DMS 273 (cell line): Measurements from ENCODE around the gene MAP3K5.
A peak's percentile ranks its signal among the peaks of the same experiment; 100 is the strongest.
"Not testable (repeated sequence)": the region's sequence is repeated elsewhere in the genome, so short reads cannot be mapped to it uniquely, and the experiment has no call there.

Experiments used
- DNase-seq: peaks from one replicate; lab custom pipeline; 2025; ENCODE audit not compliant: unreplicated experiment; lab: John Stamatoyannopoulos, UW

MAP3K5 gene

DNA sequence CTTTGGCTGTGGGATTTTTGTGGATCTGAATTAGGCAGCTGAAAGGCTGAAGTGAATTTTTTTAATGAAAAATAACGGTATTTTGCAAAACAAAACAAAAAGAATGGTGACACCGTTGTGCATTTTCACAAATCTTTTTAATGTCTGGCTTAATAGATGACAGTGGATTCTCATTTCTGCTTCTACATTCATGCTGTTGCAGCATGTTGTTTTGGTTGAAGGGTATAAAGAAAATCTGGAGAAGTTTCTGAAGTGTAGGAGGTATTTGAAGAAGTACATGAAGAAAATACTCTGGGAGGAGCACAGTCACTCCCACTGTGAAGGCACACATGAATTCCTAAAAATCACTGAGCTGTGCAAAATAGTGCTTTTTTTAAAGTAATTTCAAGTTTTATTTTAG lies 3.1 kb upstream of the MAP3K5 start:
- no peak for DNase-seq

DNA sequence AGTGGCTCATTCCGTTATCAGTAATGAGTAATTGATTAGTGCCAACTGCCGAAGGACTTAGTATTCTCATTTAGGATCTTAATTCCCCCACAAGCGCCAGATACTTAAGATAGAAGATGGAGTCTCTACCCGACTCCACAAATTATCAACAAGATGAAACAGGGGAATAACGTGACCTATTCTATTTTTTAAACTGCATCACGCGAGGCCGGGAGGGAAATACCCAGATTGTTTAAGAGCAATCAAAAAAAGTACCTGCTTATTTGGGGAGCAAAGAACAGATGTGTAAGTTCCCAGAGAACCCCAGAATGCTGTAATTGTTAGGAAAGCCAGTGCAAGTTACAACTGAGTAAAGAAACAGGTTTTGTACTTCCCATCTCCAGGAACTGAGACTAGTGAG lies 1.1 kb upstream of the MAP3K5 start:
- no peak for DNase-seq

GRCh38 chr6:136792095-136792409 lies 225 bp downstream of the MAP3K5 start:
- no peak for DNase-seq

- DNase-seq = peak; percentile 79
Measured at GRCh38 chr6:136791296-136792094, 782 bp downstream of the MAP3K5 start.

DNA sequence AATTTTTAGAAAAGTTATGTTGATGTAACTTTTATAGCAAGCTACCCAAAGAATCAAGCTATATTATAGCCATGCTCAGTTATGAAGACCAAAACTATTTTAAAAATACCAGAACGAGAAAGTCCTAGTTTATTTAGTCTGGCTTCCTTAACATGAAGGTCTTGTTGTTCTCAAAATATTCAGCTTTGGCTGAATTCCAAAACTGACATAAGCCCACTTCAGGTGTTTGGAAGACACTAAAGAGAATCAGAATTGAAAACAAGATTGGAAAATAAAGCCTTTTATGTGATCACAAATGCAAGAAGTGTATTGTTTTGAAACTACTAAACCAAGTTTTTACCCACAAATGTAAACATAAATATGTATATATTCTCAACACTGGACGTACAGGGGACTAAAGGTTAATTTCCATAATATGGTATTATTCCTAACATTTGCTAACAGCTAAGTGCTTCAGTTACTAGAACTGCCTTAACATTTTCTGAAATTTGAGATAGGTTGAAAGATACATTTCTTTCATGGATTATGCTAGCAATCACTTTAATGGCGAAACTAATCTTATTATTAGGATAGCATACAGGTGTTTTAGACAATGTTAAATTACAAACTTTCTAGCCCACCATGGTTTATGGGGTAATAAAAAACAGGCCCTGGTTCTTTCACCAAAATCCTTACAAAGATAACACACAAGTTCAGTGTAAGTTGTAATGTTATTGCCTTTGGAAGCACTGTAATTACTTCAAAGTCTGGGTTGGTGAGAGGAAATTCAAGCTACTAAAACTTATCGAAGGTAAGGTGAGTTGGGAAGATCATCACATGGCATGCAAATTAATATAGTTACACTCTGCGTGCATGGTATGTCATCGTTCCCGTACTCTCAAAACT lies 1.6 kb downstream of the MAP3K5 start:
- peak; percentile 42 for DNase-seq

DNA sequence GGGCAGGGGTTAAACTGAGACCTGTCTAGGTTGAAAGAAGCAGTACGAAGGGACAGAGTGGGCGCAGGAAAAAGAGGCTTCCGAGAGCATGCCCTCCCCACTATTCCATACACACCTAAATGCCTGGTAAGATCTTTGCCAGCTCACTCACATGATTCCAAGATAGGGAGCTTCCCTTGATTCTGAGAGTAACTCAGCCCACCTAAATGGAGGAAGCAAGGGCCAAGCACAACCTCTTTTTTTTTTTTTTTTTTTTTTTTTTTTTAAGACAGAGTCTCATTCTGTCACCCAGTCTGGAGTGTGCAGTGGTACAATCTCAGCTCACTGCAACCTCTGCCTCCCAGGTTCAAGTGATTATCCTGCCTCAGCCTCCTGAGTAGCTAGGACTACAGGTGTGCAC lies 2.8 kb downstream of the MAP3K5 start:
- not testable (repeated sequence) for DNase-seq

GRCh38 chr6:136788069-136788902 lies 4.0 kb downstream of the MAP3K5 start:
- DNase-seq = no peak

- DNase-seq = no peak
Measured at GRCh38 chr6:136787726-136788068, 4.6 kb downstream of the MAP3K5 start.

DNA sequence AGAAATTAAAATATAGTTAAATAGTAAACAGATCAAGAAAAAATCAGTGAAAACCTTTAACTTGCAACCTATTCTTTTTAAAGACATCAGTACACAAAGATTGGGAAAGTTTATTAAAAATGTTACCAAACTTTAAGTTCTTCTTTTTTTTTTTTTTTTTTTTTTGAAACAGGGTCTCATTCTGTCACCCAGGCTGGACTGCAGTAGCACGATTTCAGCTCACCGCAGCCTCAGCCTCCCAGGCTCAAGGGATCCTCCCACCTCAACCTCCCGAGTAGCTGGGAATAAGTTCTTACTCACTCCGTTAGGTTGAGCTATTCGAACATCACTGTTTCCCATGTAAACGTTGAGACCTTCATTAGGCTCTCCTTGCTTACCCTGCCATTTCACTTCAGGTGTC lies 5.6 kb downstream of the MAP3K5 start:
- DNase-seq = no peak

DNA sequence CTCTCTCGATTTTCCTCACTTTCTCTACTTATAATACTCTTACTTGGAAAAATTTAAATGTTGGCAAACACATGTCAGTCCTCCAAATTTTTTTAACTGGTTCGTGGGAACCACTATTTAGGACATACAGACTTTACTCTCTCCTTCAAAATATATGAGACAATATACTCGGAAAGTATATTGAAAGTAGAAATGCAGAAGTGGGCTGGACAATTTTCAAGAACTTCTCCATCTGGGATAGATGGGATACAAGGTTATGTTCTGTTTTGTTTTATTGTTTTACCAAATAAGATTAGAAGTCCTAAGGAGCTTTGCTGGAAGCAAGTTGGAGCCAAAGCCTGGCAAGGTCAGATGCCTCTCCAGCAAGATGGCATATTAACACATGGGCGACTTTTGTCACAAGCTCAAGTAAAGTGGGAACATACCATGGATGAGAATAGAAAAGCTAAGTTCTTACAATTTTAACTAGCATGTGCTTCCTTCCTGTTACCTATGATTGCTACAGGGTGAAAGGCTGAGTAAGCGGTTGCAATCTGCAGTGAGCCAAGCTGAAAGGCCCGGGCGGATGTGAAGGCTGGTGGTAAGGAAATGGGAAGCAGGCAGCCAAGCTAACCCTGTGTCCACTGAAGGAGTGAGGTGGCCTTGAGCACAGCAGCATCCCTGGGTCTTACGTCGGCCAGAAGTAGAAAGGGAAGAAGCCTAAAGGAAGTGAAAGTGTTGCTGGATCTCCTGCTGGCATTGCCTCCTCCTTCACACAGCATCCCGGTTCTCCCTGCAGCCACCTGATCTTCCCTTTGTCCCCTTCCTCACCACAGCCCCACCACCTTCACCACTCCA lies 7.1 kb downstream of the MAP3K5 start:
- no peak for DNase-seq

DNA sequence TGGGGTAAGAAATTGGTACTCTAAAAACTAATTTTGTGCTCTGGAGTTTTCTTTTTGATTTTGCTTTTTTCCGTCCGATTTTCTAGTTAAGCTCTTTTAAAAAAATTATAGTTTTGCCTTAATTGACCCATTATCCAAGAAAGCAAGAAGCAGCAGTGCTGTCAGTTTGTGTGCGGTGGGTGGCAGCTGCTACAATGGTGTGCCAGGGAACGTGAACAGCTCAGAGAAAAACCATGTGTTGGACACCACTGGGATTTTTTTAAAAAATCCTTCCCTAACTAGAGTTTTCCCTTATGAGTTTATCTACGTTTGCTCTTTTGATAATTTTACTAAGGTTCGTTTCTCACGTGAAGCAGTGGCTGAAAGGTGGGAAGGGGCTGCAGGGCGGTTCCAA lies 8.0 kb downstream of the MAP3K5 start:
- DNase-seq = no peak

GRCh38 chr6:136783495-136784270 lies 8.6 kb downstream of the MAP3K5 start:
- DNase-seq = no peak

GRCh38 chr6:136783021-136783420 lies 9.3 kb downstream of the MAP3K5 start:
- DNase-seq = no peak

GRCh38 chr6:136782021-136782770 lies 10.1 kb downstream of the MAP3K5 start:
- no peak for DNase-seq

GRCh38 chr6:136780972-136781371 lies 11.3 kb downstream of the MAP3K5 start:
- no peak for DNase-seq

DNA sequence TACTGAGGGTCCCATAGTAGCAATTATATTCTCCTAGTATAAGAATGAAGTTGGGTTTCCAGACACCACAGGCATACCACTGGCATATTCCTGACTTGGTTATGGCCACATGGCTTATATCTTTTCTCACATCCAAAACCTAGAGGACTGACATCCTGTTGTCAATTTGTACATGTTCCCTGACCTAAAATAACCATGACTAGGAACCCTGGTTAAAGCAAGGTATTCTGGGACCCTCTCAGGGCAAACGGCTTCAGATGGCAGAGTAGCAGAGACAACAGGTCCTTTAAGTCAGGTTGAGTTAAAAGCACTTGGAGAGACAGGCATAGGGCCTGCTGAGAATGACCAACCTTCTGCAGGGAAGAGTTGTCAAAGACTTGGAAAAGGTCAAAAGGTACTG lies 12.6 kb downstream of the MAP3K5 start:
- DNase-seq = no peak

DNA sequence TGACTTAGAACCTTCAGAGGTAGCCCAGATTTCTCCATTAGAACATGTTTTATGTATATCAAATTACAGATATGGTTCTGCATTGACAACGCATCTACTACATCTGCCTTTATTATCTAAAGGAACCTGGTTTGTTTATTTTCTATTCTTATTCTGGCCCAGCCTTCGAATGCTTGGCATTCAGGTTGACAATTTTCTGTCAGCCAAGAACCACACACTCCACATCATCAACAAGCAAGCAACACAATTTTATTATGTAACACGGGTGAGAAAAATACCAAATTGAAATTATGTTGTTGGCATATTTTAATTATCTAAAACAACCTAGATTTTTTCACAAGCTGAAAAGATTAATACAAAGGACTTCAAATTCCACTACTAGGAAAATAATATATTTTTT lies 14.6 kb downstream of the MAP3K5 start:
- DNase-seq = no peak

DNA sequence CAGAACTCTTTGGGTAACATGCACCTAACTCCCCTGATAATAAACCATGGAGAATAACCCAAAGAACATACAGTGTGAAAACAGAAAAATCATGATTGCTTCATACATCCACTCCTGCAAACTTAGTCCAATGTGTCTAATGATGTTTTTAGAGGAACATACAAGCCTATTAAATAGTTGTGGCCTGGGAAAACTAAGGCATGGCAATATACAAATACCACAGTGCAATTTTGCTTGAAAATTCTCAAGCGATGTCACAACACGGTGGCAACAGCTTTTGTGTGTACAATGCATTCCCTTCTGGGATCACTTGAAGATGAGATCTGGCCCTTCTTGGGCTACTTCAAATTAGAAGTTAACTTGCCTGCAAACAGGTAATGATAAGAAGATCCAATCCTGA lies 16.7 kb downstream of the MAP3K5 start:
- no peak for DNase-seq

DNA sequence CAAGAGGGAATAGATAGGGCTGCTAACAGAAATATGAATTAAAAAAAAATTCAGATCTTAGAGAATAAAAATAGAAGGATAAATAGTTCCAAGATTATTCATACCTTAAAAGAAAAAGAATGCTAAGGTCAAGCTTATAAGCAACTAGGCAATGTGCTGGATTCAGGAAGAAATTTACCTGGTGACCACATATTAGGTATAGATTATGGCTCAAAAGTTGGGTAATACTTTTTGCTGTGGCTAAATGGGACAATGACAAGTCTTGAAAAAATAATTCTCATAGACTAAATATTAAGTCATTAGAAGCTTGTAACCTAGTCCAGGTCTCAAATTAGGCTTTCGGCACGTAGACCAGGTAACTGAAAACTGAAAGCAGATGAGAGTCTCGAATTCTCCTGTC lies 17.2 kb downstream of the MAP3K5 start:
- no peak for DNase-seq
